Tibial nerve (tissue), 4 donors: ENCODE data around the gene GMDS. TPM values are rescaled to one million over a fixed set of nuclear protein-coding genes. Genes with fewer than 3 reads are reported as not detected.

Source experiments
- DNase-seq, 2 donors: peaks; one replicate each; pipeline ENCODE4 v3.0.0-alpha.2; 2019; ENCODE audit warnings: low spot score in 2 of 2
- H3K27ac ChIP-seq, 4 donors: fragments of 200-600 bp; sonication (generic) in 3 of 4; one replicate each; pipeline ENCODE4 v1.5.1; 2017 to 2019; ENCODE audit warnings: mild to moderate bottlenecking in 1 of 4
- H3K27me3 ChIP-seq, 2 donors: fragments of 200-600 bp; sonication (generic) in 1 of 2; one replicate each; pipeline versions ENCODE4 v1.5.1 to v1.6.0; 2017 to 2019
- H3K36me3 ChIP-seq, 3 donors: fragments of 200-600 bp; sonication (generic); one replicate each; pipeline ENCODE4 v1.5.1; 2018 to 2019
- H3K4me1 ChIP-seq, 4 donors: fragments of 200-600 bp; sonication (generic) in 3 of 4; one replicate each; pipeline ENCODE4 v1.5.1; 2017 to 2019
- H3K4me3 ChIP-seq, 4 donors: fragments of 200-600 bp; sonication (generic) in 3 of 4; one replicate each; pipeline ENCODE4 v1.5.1; 2017 to 2019; ENCODE audit warnings: mild to moderate bottlenecking in 1 of 4, moderate library complexity in 1 of 4
- H3K9me3 ChIP-seq, 4 donors: fragments of 200-600 bp; sonication (generic) in 3 of 4; one replicate each; pipeline ENCODE4 v1.5.1; 2017 to 2019
- EP300 ChIP-seq, 2 donors: sonication (generic); formaldehyde crosslinking; IDR thresholded peaks; one replicate each; pipeline ENCODE4 v1.6.1; 2017; ENCODE audit warnings: antibody characterized with exemption in 2 of 2, mild to moderate bottlenecking in 1 of 2
- POLR2A ChIP-seq, 2 donors: fragments of 450-650 bp; IDR thresholded peaks; one replicate each; pipeline ENCODE4 v1.6.1; 2017; ENCODE audit warnings: antibody characterized with exemption in 2 of 2, mild to moderate bottlenecking in 2 of 2, moderate library complexity in 2 of 2
- WGBS, 2 donors: methylation state at CpG; one replicate each; pipeline ENCODE4 v1.1.5; 2018; 5-methylcytosine and 5-hydroxymethylcytosine counted together
- total RNA-seq, 4 donors: library from RNA; depleted of rRNA; stranded (reverse); fragments of >200 nt; gene quantifications; one replicate each; pipeline ENCODE4 v1.1.0, GENCODE V29; 2016
- TF ChIP-seq, protein P1 (sequence below), 5 experiments: fragments of 200-600 bp in 3 of 5; fragments of 450-650 bp in 2 of 5; sonication (generic) in 3 of 5; IDR thresholded peaks; one replicate each; pipeline ENCODE4 v1.5.1; 2016 to 2019; ENCODE audit warnings: antibody characterized with exemption in 5 of 5, mild to moderate bottlenecking in 3 of 5, moderate library complexity in 2 of 5

GMDS gene
- total RNA-seq, 4 donors from 2014 or later, result 14.9 to 46.5 (median 32.8) TPM

DNA sequence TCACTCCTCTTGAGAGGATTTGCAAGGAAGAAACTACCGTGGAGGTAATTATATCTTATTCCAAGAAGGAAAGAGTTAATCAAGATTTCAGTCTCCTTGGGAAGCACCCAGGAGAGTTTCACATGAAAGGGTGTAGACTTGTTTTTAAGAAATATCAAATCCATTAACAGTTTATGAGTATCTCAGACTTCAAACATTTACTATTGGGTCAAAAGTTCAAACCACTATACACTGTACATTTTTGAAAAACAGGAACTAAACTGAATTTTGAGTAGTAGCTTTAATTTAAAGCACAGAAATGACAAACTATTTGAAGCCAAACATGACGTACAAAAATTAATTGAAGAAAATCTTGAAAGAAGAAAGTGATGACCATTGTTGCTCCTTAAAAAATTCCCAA lies 471.7 kb downstream of the GMDS start:
- WGBS, 2 donors, result 74 to 81% methylated on average over 2 of the region's 2 CpGs
- Histone ChIP-seq H3K4me3 (no peak overlapping the region), H3K4me1 (peaks cover 0 to 16% (median 5%) of the 10 kb centered on the region in 4 donors), H3K27me3 (no peaks in the 10 kb centered on the region), H3K9me3 (no peaks in the 10 kb centered on the region), H3K27ac (no peak overlapping the region), H3K36me3 (no peaks in the 10 kb centered on the region)
- DNase-seq, result no peak
- TF ChIP-seq POLR2A (IDR thresholded peaks at IDR 0.05) (no peak), EP300 (IDR thresholded peaks at IDR 0.05) (no peak)
- TF ChIP-seq, protein P1, sequence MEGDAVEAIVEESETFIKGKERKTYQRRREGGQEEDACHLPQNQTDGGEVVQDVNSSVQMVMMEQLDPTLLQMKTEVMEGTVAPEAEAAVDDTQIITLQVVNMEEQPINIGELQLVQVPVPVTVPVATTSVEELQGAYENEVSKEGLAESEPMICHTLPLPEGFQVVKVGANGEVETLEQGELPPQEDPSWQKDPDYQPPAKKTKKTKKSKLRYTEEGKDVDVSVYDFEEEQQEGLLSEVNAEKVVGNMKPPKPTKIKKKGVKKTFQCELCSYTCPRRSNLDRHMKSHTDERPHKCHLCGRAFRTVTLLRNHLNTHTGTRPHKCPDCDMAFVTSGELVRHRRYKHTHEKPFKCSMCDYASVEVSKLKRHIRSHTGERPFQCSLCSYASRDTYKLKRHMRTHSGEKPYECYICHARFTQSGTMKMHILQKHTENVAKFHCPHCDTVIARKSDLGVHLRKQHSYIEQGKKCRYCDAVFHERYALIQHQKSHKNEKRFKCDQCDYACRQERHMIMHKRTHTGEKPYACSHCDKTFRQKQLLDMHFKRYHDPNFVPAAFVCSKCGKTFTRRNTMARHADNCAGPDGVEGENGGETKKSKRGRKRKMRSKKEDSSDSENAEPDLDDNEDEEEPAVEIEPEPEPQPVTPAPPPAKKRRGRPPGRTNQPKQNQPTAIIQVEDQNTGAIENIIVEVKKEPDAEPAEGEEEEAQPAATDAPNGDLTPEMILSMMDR (IDR thresholded peaks at IDR 0.05), result no peak

DNA sequence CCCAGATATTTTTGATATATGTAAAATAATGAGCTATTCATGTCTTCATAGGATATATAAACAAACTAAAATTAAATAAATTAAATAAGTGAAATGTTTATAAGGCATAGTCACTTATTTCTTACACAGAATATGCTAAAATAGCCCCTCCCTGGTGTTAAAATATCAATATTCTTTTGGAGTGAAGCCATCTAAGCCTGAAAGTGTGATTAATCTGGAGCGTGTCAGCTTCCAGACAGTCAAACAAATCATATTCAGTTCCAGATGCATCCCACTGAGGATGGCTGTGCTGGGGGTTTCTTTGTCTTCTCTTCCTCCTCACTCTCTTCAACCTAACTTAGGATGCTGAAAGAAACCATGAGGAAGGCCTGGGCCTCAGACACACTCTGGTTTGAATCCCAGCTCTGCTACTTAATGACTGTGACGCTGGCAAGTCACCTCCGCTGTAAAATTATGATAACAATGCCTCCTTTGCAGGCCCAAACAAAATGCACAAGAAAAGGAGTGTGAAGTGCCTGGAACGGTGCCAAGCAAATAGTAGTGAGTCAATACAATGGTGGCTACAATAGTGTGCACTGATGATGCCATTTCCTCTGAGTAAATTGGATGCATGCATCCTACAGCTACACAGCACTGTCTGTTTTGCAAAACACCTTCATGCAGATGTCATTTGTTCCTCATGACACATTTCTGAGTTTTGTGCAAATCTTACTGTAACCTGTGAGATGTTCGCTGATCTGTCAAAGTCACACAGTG lies 474.3 kb downstream of the GMDS start:
- Histone ChIP-seq H3K36me3 (no peaks in the 10 kb centered on the region), H3K4me1 (peaks cover 0 to 17% (median 7%) of the 10 kb centered on the region in 4 donors)
- 76 to 79% methylated on average over 5 of the region's 5 CpGs for WGBS, 2 donors

DNA sequence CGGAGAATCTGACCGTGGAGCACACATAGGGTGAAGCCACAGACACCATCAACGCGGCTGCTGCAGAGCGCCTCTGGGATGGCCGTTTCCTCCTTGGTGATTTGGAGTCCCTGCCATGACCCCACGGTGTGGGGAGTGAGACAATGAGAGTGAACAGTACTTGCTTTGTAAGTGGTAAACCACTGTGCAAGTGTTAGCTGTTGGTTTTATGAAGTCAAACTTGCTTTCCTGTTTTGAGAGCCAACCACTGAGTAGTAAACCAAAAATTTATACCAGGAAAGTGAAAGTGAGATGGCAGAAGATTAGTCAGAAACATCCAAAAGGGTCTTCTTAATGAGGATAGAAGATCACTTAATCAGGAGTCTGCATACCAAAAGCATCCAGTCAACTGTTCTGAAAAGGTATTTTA lies 475.0 kb downstream of the GMDS start:
- Histone ChIP-seq H3K4me3 (no peak overlapping the region), H3K27ac (no peak overlapping the region), H3K4me1 (peaks cover 0 to 23% (median 7%) of the 10 kb centered on the region in 4 donors), H3K27me3 (no peaks in the 10 kb centered on the region), H3K36me3 (no peaks in the 10 kb centered on the region), H3K9me3 (no peaks in the 10 kb centered on the region)
- 39 to 66% methylated on average over 7 of the region's 7 CpGs for WGBS, 2 donors
- TF ChIP-seq, protein P1 (IDR thresholded peaks at IDR 0.05), result no peak
- TF ChIP-seq EP300 (IDR thresholded peaks at IDR 0.05) (no peak), POLR2A (IDR thresholded peaks at IDR 0.05) (no peak)
- DNase-seq, result no peak

More for the DNA sequence above, 474.3 kb downstream of the GMDS start:
- Histone ChIP-seq H3K27me3 (no peaks in the 10 kb centered on the region), H3K27ac (no peak overlapping the region), H3K4me3 (no peak overlapping the region), H3K9me3 (no peaks in the 10 kb centered on the region)
- TF ChIP-seq EP300 (IDR thresholded peaks at IDR 0.05), result no peak
- TF ChIP-seq, protein P1 (IDR thresholded peaks at IDR 0.05), result no peak
- TF ChIP-seq POLR2A (IDR thresholded peaks at IDR 0.05), result no peak
- no peak for DNase-seq

GRCh38 chr6:1767481-1768246 lies 477.7 kb downstream of the GMDS start:
- Histone ChIP-seq H3K4me3 (no peak overlapping the region), H3K4me1 (peaks cover 0 to 46% (median 7%) of the 10 kb centered on the region in 4 donors), H3K36me3 (no peaks in the 10 kb centered on the region), H3K27me3 (no peaks in the 10 kb centered on the region), H3K27ac (peak overlapping the region in 1 of 4 donors; percentile 73), H3K9me3 (no peaks in the 10 kb centered on the region)
- TF ChIP-seq EP300 (IDR thresholded peaks at IDR 0.05), result peak in 1 of 2 donors; percentile 76
- TF ChIP-seq, protein P1 (IDR thresholded peaks at IDR 0.05), result no peak
- DNase-seq, result peak; percentile 53 to 66
- 52 to 60% methylated on average over 7 of the region's 7 CpGs for WGBS, 2 donors

- no peak overlapping the region for H3K4me3 ChIP-seq
- no peak for TF ChIP-seq POLR2A (IDR thresholded peaks at IDR 0.05)
- TF ChIP-seq EP300 (IDR thresholded peaks at IDR 0.05), result no peak
- TF ChIP-seq, protein P1 (IDR thresholded peaks at IDR 0.05), result no peak
- H3K36me3 ChIP-seq, result no peaks in the 10 kb centered on the region
- DNase-seq, result peak in 1 of 2 donors; percentile 51
- no peaks in the 10 kb centered on the region for H3K27me3 ChIP-seq
- H3K9me3 ChIP-seq, result no peaks in the 10 kb centered on the region
- H3K27ac ChIP-seq, result peak overlapping the region in 2 of 4 donors; percentile 64 to 73
- peaks cover 0 to 52% (median 7%) of the 10 kb centered on the region in 4 donors for H3K4me1 ChIP-seq
- 41 to 45% methylated on average over 8 of the region's 8 CpGs for WGBS, 2 donors
These were observed 478.8 kb downstream of the GMDS start for GRCh38 chr6:1766654-1767053.
